SK-N-SH (cell line): Measurements from ENCODE around the gene WBP1L.

Experiments used
- ELF1 ChIP-seq: IDR thresholded peaks from 2 replicates; pipeline ENCODE4 v1.4.0; 2012
- EP300 ChIP-seq, 2 experiments: IDR thresholded peaks; 2 replicates each; pipeline versions ENCODE4 v1.4.0 to v1.6.1; 2012; ENCODE audit warnings: borderline replicate concordance in 1 of 2, low read depth in 1 of 2, low read length in 1 of 2
- EZH2phosphoT487 ChIP-seq: fragments of 200-600 bp; sonication (generic); IDR thresholded peaks from 2 replicates; pipeline ENCODE4 v1.6.1; 2017; ENCODE audit warnings: low read depth, mixed run types, mild to moderate bottlenecking, antibody characterized with exemption, moderate library complexity, borderline replicate concordance
- FOXJ3 ChIP-seq: sonication (generic); formaldehyde crosslinking; IDR thresholded peaks from 2 replicates; pipeline ENCODE4 v1.5.1; 2020; ENCODE audit warnings: mild to moderate bottlenecking, missing genetic modification reagents
- POLR2AphosphoS5 ChIP-seq: IDR thresholded peaks from 2 replicates; pipeline ENCODE4 v1.6.1; 2012; ENCODE audit warnings: low read depth, low read length
- SIN3A ChIP-seq: IDR thresholded peaks from 2 replicates; pipeline ENCODE4 v1.6.1; 2012; ENCODE audit warnings: low read depth, mild to moderate bottlenecking, low read length, moderate library complexity, borderline replicate concordance
- TF ChIP-seq, protein P1 (sequence below): fragments of 200-600 bp; sonication (generic); IDR thresholded peaks from 2 replicates; pipeline ENCODE4 v1.6.1; 2017; ENCODE audit warnings: antibody characterized with exemption, mild to moderate bottlenecking, moderate library complexity

DNA sequence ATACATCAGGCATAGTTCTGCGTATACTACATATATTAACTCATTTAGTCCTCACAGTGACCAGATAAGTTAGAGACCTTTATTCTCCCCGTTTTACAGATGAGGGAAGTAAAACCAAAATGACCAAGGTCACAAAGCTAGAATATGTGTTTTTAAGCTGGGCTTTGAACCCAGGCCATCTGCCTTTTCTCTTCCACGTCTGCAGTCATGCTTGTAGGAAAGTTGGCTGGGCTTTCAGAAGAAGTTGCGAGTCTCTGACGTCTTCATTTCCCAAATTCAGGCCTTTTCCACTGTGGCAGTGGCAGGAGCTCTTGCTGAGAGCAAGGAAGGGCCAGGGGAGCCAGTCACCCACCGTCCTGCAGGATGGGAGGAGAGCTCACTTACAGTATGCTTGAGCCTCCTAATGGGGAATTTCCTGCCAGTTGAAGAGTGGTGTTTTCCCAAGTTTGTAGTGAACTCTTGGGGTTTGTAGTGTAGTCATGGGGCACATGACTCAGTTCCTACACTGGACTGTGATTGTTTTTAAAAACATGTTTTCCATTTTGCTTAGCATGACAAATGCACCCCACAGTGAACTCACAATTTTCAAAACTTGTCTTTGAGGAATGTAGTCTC is 59.3 kb downstream of the WBP1L start:
- TF ChIP-seq, protein P1, sequence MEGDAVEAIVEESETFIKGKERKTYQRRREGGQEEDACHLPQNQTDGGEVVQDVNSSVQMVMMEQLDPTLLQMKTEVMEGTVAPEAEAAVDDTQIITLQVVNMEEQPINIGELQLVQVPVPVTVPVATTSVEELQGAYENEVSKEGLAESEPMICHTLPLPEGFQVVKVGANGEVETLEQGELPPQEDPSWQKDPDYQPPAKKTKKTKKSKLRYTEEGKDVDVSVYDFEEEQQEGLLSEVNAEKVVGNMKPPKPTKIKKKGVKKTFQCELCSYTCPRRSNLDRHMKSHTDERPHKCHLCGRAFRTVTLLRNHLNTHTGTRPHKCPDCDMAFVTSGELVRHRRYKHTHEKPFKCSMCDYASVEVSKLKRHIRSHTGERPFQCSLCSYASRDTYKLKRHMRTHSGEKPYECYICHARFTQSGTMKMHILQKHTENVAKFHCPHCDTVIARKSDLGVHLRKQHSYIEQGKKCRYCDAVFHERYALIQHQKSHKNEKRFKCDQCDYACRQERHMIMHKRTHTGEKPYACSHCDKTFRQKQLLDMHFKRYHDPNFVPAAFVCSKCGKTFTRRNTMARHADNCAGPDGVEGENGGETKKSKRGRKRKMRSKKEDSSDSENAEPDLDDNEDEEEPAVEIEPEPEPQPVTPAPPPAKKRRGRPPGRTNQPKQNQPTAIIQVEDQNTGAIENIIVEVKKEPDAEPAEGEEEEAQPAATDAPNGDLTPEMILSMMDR = no peak
- TF ChIP-seq EP300 (IDR thresholded peaks at IDR 0.05; ENCODE audit: borderline replicate concordance in 1 of 2, low read depth in 1 of 2, low read length in 1 of 2) = no peak
- TF ChIP-seq FOXJ3 (CRISPR knock-in tag) = no peak
- TF ChIP-seq EZH2phosphoT487 = no peak
- TF ChIP-seq SIN3A = no peak
- TF ChIP-seq ELF1 = no peak
- TF ChIP-seq POLR2AphosphoS5 = no peak
